Mesendoderm (in vitro differentiated cells): ENCODE results near the gene MCM3AP.

Experiments
- DNase-seq: peaks from one replicate; pipeline ENCODE4 v3.0.0; 2013
- H2AK5ac ChIP-seq: 2 replicates; pipeline ENCODE4 v1.6.1; 2013; ENCODE audit warnings: low read length, inconsistent platforms
- H2BK120ac ChIP-seq: 2 replicates; pipeline ENCODE4 v1.6.1; 2013; ENCODE audit warnings: low read depth, mild to moderate bottlenecking, low read length, moderate library complexity, mixed read lengths
- H2BK15ac ChIP-seq: replicated peaks from 2 replicates; pipeline ENCODE4 v1.6.1; 2013; ENCODE audit warnings: low read depth, mild to moderate bottlenecking, moderate library complexity
- H2BK5ac ChIP-seq: 2 replicates; pipeline ENCODE4 v1.6.1; 2013; ENCODE audit warnings: low read length, inconsistent platforms
- H3K18ac ChIP-seq: 2 replicates; pipeline ENCODE4 v1.6.1; 2013; ENCODE audit warnings: mild to moderate bottlenecking, low read length, mixed read lengths
- H3K23ac ChIP-seq: one replicate; pipeline ENCODE4 v1.6.1; 2013; ENCODE audit warnings: low read length
- H3K27ac ChIP-seq: 2 replicates; pipeline ENCODE4 v1.5.1; 2013; ENCODE audit warnings: low read depth, mild to moderate bottlenecking, inconsistent platforms, low read length, moderate library complexity
- H3K27me3 ChIP-seq: 2 replicates; pipeline ENCODE4 v1.6.1; 2013; ENCODE audit warnings: low read length, control low read depth, mild to moderate bottlenecking, inconsistent platforms; ENCODE audit not compliant: insufficient read depth, poor library complexity
- H3K36me3 ChIP-seq: 2 replicates; pipeline ENCODE4 v1.6.1; 2013; ENCODE audit warnings: low read length, inconsistent platforms; ENCODE audit not compliant: control insufficient read depth, insufficient read depth
- H3K4ac ChIP-seq: one replicate; pipeline ENCODE4 v1.6.1; 2013; ENCODE audit warnings: low read depth, mild to moderate bottlenecking, low read length, moderate library complexity
- H3K4me1 ChIP-seq: 2 replicates; pipeline ENCODE4 v1.6.1; 2013; ENCODE audit warnings: low read depth, low read length, inconsistent platforms; ENCODE audit not compliant: control insufficient read depth
- H3K4me2 ChIP-seq: 2 replicates; pipeline ENCODE4 v1.6.1; 2013; ENCODE audit warnings: low read length
- H3K4me3 ChIP-seq: 2 replicates; pipeline ENCODE4 v1.5.1; 2013; ENCODE audit warnings: mild to moderate bottlenecking, low read length
- H3K56ac ChIP-seq: one replicate; pipeline ENCODE4 v1.6.1; 2013; ENCODE audit warnings: low read length
- H3K79me1 ChIP-seq: 2 replicates; pipeline ENCODE4 v1.6.1; 2013; ENCODE audit warnings: low read length, inconsistent platforms
- H3K79me2 ChIP-seq: 2 replicates; pipeline ENCODE4 v1.6.1; 2013; ENCODE audit warnings: mild to moderate bottlenecking, low read length; ENCODE audit not compliant: control insufficient read depth, insufficient read depth
- H3K9ac ChIP-seq: 2 replicates; pipeline ENCODE4 v1.6.1; 2013; ENCODE audit warnings: low read length, inconsistent platforms
- H4K5ac ChIP-seq: one replicate; pipeline ENCODE4 v1.6.1; 2013; ENCODE audit warnings: low read length
- H4K8ac ChIP-seq: one replicate; pipeline ENCODE4 v1.6.1; 2013; ENCODE audit warnings: low read depth, mild to moderate bottlenecking, control low read depth, low read length, moderate library complexity
- WGBS: extraction: QIAGEN DNeasy Blood & Tissue Kit; methylation state at CpG from one replicate; pipeline ENCODE4 v1.1.7; 2013; ENCODE audit warnings: low lambda C conversion rate, missing lambda C conversion rate; ENCODE audit not compliant: insufficient coverage; ENCODE audit errors: extremely low coverage; 5-methylcytosine and 5-hydroxymethylcytosine counted together

Gene MCM3AP

DNA sequence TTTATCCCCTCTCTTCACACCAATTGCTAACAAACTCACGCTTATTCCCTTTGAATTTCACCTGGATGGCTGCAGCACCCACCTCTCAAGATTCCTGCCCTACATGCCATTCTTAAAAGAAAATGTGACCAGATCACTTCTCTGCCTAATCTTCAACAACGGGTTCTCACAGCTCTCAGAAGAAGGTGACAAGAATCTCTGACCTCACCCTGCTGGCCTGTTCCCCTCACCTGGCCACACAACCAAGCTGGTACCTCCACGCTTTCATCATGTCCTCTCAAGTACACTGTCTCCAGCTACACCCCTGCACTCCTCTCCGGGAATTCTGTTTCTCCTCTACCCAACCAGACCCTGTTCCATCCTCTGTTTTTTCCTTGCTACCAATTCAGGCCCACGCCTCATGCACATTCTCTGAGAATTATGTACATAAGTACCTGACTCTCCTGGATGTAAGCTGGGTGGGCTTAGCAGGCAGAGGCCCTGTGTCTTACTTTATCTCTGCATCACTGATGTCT lies 50.9 kb downstream of the MCM3AP start:
- Histone ChIP-seq H3K4me2 (no peak overlapping the region), H2BK15ac (no peak overlapping the region), H3K79me1 (peaks cover 4% of the 10 kb centered on the region), H2BK120ac (no peak overlapping the region), H3K4ac (no peak overlapping the region), H3K79me2 (no peaks in the 10 kb centered on the region), H3K56ac (no peak overlapping the region), H3K27me3 (no peaks in the 10 kb centered on the region), H3K23ac (no peak overlapping the region), H3K27ac (no peak overlapping the region), H3K18ac (no peak overlapping the region), H3K4me1 (peaks cover 4% of the 10 kb centered on the region), H3K36me3 (peaks cover 14% of the 10 kb centered on the region), H2BK5ac (no peak overlapping the region), H4K8ac (no peak overlapping the region), H3K9ac (no peak overlapping the region), H3K4me3 (no peak overlapping the region), H2AK5ac (no peak overlapping the region), H4K5ac (no peak overlapping the region)
- DNase-seq = no peak
- no CpG with 5 or more reads among the region's 5 CpGs for WGBS

DNA sequence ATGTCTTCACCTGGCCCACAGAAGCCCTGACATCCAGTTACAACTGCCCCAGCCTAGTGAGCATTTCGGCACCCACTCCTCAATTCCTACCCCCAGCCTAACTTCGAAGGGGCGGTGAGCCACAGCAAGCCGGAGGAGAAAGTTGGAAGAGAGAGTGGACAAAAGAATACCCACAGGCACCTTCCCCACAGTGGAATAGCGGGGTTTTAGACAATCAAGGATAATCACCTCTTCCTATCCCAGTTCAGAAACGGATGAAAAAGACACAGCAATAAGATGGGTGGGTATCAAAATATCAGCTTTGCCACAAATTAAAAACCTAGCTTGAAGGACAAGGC lies 55.5 kb downstream of the MCM3AP start:
- H3K27ac ChIP-seq = no peak overlapping the region
- H3K4me3 ChIP-seq = peak overlapping the region; percentile 17
- WGBS = no CpG with 5 or more reads among the region's 6 CpGs

DNA sequence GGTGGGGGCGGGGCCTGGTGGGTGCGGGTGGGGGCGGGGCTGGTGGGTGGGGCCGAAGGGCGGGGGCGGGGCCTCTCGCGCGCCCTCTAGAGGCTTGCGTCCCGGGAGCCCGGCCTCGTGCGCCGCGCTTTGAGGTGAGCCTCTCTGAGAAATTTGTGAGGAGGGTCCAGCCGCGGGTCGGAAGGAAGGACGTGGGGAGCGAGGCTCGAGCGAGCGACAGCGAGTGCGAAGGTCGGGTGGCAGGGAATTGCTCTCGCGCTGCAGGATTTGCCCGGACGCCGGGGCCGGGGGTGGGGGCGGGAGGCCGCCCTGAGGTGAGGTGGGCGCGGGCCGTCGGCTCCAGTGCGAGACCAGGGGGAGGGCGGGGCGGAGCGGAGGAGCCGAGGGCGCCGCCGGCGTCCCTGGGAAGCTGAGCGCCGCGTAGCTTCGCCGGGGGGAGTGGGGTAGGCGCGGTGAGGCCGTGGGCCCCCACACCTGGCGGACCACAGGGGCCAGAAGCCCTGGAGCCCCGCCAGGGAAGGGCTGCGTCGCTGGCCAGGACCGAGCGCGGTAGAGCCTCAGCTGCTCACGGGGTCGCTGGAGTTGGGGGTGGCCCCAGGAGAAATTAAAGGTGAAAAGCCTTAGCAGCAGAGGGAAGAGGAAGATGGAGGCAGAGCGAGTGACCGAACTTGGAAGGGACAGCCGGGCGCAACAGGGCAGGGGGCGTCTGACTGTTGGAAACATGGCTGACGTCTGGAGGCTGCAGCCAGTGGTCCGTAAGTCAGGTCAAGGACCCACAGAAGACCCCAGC lies 56.1 kb downstream of the MCM3AP start:
- DNase-seq = peak; percentile 10

More for the DNA sequence above, 55.5 kb downstream of the MCM3AP start:
- Histone ChIP-seq H3K4me1 (peaks cover 12% of the 10 kb centered on the region), H2BK15ac (no peak overlapping the region), H3K56ac (peak overlapping the region; percentile 83), H2AK5ac (peak overlapping the region; percentile 3), H4K8ac (no peak overlapping the region), H3K9ac (peak overlapping the region; percentile 74), H3K79me2 (peaks cover 25% of the 10 kb centered on the region), H3K36me3 (peaks cover 9% of the 10 kb centered on the region), H3K79me1 (peaks cover 18% of the 10 kb centered on the region), H2BK120ac (no peak overlapping the region), H4K5ac (no peak overlapping the region), H3K18ac (peak overlapping the region; percentile 98), H3K4ac (peak overlapping the region; percentile 98), H3K27me3 (no peaks in the 10 kb centered on the region), H3K4me2 (peak overlapping the region; percentile 25), H3K23ac (peak overlapping the region; percentile 59), H2BK5ac (no peak overlapping the region)
- DNase-seq = no peak

GRCh38 chr21:46228345-46229051 lies 56.9 kb downstream of the MCM3AP start, which contains the start of gene LSS:
Gene LSS (minus strand): TSS chr21:46228774. CDS start chr21:46228745, 29 bp downstream.
- Histone ChIP-seq H3K4me1 (peaks cover 12% of the 10 kb centered on the region), H4K5ac (no peak within 1 kb of the TSS), H2BK120ac (peak within 1 kb of the TSS; percentile 64), H4K8ac (peak within 1 kb of the TSS; percentile 97), H2AK5ac (no peak within 1 kb of the TSS), H3K79me1 (peaks cover 18% of the 10 kb centered on the region), H3K18ac (peak within 1 kb of the TSS; percentile 98), H3K27me3 (no peaks in the 10 kb centered on the region), H2BK15ac (no peak within 1 kb of the TSS), H3K27ac (peak within 1 kb of the TSS; percentile 92), H3K79me2 (peaks cover 30% of the 10 kb centered on the region), H2BK5ac (peak within 1 kb of the TSS; percentile 45), H3K23ac (peak within 1 kb of the TSS; percentile 89), H3K4me2 (peak within 1 kb of the TSS; percentile 68), H3K36me3 (peaks cover 7% of the 10 kb centered on the region), H3K9ac (peak within 1 kb of the TSS; percentile 91), H3K4ac (peak within 1 kb of the TSS; percentile 98), H3K4me3 (peak within 1 kb of the TSS; percentile 89), H3K56ac (peak within 1 kb of the TSS; percentile 95)
- WGBS = no CpG with 5 or more reads among the region's 77 CpGs
- peak; percentile 99 for DNase-seq

More for the DNA sequence above, 56.1 kb downstream of the MCM3AP start:
- Histone ChIP-seq H3K18ac (peak overlapping the region; percentile 98), H3K23ac (peak overlapping the region; percentile 59), H3K4me1 (peaks cover 12% of the 10 kb centered on the region), H2BK15ac (no peak overlapping the region), H3K4me2 (peak overlapping the region; percentile 25), H3K27me3 (no peaks in the 10 kb centered on the region), H3K4ac (peak overlapping the region; percentile 98), H2BK5ac (no peak overlapping the region), H4K5ac (no peak overlapping the region), H2BK120ac (peak overlapping the region; percentile 51), H3K4me3 (peak overlapping the region; percentile 17), H3K79me2 (peaks cover 29% of the 10 kb centered on the region), H2AK5ac (no peak overlapping the region), H3K27ac (peak overlapping the region; percentile 63), H4K8ac (peak overlapping the region; percentile 97), H3K9ac (peak overlapping the region; percentile 74), H3K79me1 (peaks cover 18% of the 10 kb centered on the region), H3K56ac (peak overlapping the region; percentile 83), H3K36me3 (peaks cover 7% of the 10 kb centered on the region)
- no CpG with 5 or more reads among the region's 72 CpGs for WGBS

DNA sequence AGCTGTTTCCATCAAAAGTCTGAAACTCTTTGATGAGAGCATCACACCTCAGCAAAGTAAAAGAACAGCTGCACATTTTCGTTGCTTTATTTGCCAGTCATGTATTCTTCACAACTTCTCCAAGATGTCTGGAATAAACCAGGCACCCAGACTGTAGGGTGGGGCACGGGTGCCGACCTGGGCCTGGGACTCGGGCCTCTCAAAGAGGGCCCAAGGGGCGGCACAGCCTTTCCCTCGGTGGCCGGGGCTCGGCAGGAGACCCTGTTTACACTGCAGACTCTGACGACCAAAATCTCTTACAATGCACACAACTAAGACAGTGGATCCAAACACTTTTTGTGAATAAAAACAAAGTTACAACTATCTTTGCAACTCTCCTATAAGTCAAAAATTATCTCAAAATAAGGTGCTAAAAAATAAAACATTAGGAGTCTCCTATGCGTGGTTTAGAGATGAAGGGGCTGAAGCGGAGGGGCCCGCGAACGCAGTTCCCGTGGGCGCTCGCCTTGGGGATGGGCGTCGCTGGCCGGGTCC lies 57.5 kb downstream of the MCM3AP start:
- peak overlapping the region; percentile 2 for H3K4ac ChIP-seq
- H3K79me1 ChIP-seq = peaks cover 21% of the 10 kb centered on the region
- no peak overlapping the region for H4K5ac ChIP-seq
- no peak overlapping the region for H4K8ac ChIP-seq
- H3K4me3 ChIP-seq = peak overlapping the region; percentile 89
- peak; percentile 18 for DNase-seq
- H2AK5ac ChIP-seq = no peak overlapping the region
- H2BK15ac ChIP-seq = no peak overlapping the region
- H3K36me3 ChIP-seq = peaks cover 7% of the 10 kb centered on the region
- H3K27ac ChIP-seq = peak overlapping the region; percentile 92
- no peak overlapping the region for H2BK5ac ChIP-seq
- H2BK120ac ChIP-seq = peak overlapping the region; percentile 64
- H3K56ac ChIP-seq = peak overlapping the region; percentile 95
- peaks cover 34% of the 10 kb centered on the region for H3K79me2 ChIP-seq
- peak overlapping the region; percentile 89 for H3K23ac ChIP-seq
- peak overlapping the region; percentile 82 for H3K18ac ChIP-seq
- peak overlapping the region; percentile 91 for H3K9ac ChIP-seq
- H3K4me2 ChIP-seq = peak overlapping the region; percentile 68
- WGBS = no CpG with 5 or more reads among the region's 20 CpGs
- H3K27me3 ChIP-seq = no peaks in the 10 kb centered on the region
- peaks cover 12% of the 10 kb centered on the region for H3K4me1 ChIP-seq
